Choroid plexus epithelial cell (primary cell): ENCODE data around the gene TRAF7.

Experiments used
- DNase-seq: peaks from one replicate; pipeline ENCODE4 v3.0.0-alpha.2; 2010; ENCODE audit warnings: low read depth
- H3K4me3 ChIP-seq: 2 replicates; pipeline ENCODE4 v1.5.1; 2011; ENCODE audit warnings: low read depth, mild to moderate bottlenecking, control low read depth, low read length, moderate library complexity
- TF ChIP-seq, protein P1 (sequence below): conservative IDR thresholded peaks from 2 replicates; pipeline ENCODE4 v1.5.1; 2011; ENCODE audit warnings: low read depth, mild to moderate bottlenecking, control low read depth, inconsistent platforms, low read length, moderate library complexity

The TRAF7 gene

DNA sequence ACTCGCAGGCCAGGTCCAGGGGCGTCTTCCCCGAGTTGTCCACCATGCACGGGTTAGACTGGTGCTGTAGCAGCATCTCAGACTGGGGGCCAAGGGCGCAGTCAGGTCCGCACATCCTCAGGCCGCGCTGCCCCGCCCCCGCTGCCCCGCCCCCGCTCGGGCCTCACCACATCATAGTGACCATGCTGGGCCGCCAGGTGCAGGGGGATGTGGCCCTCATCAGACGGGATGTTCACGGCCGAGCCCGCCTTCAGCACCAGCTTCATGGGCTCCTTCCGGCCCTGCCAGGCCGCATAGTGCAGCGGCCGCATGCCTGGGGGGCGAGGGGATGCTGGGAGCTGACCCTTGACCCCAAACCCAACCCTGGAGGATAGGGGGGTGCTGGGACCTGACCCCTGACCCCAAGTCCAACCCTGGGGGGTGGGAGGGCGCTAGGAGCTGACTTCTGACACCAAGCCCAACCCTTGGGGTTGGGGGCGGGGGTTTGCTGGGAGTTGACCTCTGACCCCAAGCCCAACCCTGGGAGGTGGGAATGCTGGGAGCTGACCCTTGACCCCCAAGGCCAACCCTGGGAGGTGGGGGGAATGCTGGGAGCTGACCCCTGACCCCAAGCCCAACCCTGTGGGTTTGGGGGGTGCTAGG is 33.8 kb downstream of the TRAF7 start:
- no peak overlapping the region for H3K4me3 ChIP-seq
- TF ChIP-seq, protein P1, sequence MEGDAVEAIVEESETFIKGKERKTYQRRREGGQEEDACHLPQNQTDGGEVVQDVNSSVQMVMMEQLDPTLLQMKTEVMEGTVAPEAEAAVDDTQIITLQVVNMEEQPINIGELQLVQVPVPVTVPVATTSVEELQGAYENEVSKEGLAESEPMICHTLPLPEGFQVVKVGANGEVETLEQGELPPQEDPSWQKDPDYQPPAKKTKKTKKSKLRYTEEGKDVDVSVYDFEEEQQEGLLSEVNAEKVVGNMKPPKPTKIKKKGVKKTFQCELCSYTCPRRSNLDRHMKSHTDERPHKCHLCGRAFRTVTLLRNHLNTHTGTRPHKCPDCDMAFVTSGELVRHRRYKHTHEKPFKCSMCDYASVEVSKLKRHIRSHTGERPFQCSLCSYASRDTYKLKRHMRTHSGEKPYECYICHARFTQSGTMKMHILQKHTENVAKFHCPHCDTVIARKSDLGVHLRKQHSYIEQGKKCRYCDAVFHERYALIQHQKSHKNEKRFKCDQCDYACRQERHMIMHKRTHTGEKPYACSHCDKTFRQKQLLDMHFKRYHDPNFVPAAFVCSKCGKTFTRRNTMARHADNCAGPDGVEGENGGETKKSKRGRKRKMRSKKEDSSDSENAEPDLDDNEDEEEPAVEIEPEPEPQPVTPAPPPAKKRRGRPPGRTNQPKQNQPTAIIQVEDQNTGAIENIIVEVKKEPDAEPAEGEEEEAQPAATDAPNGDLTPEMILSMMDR, result no peak
- no peak for DNase-seq

DNA sequence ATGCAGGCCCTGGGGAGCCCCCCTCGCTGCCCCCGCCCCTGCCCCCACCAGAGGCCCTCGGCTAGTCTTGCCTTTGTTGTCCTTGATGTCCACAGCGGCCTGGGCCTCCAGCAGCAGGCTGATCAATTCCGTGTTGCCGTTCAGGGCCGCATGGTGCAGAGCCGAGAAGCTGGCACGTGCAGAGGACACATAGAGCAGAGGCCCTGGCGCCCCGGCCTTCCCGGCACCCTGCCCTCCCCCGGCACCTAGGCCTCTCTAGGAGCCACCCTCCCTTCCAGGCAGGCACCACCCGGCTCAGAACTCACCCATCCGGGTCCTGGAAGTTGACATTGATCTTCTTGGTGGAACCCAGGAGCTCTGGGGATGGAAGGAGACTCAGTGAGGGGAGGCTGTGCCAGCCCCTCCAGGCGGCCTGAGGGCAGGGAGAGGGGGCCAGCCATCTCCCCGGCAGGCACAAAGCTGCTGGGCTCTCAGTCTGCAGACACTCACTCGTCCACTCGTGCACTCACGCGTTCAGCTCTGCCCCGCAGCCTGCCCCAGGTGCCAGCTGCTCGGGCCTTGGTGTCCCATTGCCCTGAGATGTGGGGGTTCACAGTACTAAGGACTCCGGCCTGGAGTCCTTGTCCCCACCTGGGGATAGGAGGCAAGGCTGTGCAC is 34.5 kb downstream of the TRAF7 start:
- H3K4me3 ChIP-seq, result no peak overlapping the region
- TF ChIP-seq, protein P1, result no peak

DNA sequence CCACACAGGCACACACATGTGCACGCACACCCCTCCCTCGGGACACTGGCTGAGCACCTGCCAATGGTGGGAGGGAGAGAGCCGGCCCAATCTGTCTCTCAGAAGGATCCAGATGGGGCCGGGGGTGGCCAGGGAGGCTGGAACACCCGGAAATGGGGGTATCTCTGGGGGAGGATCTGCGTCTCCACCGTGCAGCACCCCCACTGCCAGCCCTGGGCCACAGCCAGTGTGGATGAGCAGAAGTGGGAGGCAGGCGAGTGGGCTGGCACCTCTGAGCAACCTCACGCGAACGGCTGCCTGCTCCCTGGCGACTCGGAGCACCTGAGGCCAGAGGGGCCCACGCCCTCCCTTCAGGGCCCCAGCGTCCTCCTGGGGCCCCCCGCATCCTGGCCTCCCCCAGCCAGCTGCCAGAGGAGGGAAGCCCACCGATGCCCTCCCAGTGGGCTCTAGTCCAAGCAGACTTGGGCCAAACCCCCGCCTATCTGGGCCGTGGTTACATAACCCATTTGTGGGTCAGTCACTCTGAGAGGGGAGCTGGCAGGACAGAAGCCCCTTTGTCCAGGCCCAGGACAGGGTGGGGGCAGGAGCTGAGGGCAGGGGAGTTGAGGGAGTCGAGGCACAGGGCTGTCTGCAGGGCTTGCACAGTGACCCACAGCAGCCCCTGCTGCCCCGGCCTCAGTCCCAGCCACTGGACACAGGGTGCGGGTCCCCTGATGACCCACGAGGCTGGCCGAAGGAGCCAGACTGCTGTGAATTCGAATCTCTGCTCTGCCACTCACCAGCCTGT is 35.3 kb downstream of the TRAF7 start:
- TF ChIP-seq, protein P1, result no peak

More for the DNA sequence above, 34.5 kb downstream of the TRAF7 start:
- no peak for DNase-seq

DNA sequence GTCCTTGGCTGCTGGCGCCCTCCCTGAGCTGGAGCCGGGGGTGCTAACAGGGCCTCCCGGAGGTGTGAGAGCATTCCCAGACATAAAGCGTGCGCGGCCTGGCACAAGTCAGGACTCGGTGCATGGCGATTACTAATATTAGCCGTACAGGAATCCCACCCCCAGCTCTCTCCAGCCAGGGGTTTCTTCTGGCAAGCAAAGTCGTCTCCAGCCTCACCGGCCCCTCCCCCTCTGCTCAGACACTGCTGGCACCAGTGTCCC is 35.8 kb downstream of the TRAF7 start:
- TF ChIP-seq, protein P1, result no peak
- DNase-seq, result no peak
- no peak overlapping the region for H3K4me3 ChIP-seq

More for the DNA sequence above, 35.3 kb downstream of the TRAF7 start:
- no peak for DNase-seq
- no peak overlapping the region for H3K4me3 ChIP-seq

DNA sequence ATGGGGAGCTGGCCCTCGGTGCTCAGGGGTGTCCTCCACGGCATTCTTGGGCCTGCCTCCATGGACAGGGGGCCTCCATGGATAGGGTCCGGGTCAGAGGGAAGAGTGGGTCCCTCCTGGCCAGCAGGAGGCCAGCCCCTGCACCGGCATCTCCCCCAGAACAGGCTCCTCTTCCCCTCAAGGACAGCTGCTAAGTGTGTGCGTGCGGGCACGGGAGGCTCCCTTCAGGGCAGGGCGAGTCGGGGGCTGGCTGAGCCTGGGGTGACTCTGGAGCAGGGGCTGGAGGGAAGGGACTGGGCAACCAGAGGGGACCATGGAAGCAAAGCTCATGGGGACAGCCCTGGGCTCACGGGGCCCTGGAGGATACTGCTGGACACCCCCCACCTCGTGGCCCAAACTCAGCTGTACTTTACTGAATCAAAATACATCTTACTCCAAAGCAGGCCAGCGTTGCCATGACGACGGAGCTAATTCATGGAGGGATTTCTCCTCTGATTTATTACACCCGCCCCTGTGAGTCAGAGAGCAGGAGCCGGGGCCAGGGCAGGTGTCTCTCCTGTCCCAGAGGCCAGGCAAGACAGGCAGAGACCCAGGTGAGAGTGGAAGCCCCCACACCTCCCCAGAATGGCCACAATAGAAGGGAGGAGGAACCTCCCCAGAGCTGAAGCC is 38.7 kb downstream of the TRAF7 start:
- DNase-seq, result peak; percentile 34
- no peak overlapping the region for H3K4me3 ChIP-seq
- TF ChIP-seq, protein P1, result no peak

DNA sequence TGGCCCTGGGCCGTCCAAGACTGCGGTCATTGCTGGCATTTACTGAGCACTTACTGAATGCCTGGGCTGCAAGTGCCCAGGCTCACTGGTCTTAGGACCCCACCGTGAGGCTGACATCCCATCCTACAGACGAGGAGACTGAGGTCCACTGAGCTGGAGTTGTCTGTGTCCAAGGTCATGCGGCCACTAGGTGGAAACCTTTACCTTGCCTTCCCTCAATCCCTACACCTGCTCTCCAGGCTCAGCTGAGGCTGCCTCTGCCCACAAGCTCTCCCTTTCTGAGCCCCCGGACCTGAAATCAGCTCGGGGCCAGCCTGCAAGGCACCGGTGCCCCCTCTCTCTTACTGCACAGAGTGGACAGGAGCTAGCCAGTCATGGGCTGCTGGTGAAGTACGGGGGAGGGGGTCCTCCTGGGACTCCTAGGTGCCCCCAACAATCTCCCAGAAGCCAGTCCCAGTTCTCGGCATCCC is 39.3 kb downstream of the TRAF7 start:
- peak; percentile 59 for DNase-seq
- H3K4me3 ChIP-seq, result no peak overlapping the region

More for the DNA sequence above, 39.3 kb downstream of the TRAF7 start:
- TF ChIP-seq, protein P1, result peak; percentile 48
